ENCODE data around the gene CUL3.

Gene CUL3

DNA sequence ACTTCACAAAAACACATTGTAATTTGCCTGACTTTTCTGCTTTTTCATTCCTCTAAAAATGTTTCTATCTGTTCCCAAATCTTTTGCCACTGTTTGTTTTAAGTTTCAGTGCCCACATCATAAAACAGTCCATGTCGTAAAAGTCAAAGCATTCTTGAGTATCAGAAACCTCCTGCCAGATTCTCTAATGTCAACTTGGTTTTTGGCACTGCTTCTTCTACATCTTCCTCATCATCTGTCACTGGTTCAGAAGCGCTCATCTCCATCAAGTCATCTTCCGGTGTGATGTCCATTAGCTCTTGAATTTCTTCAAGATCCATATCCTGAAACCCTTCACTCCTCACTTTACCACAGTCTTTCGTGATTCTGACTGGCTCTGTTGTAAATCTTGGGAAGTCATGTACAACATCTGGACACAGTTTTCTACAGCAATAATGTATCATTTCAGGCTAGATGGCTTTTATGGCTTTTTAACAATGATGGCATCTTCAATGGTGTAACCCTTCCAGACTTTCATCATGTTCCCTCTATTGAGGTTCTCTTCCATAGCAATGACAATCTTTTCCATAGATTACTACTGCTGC is 19.6 kb downstream of the CUL3 start:
- Histone ChIP-seq H3K36me3 (ENCODE audit: control insufficient read depth in 1 of 2, insufficient read depth in 2 of 2, low read length in 2 of 2) (peaks cover 0 to 4% of the 10 kb centered on the region in 2 donors), H3K27me3 (ENCODE audit: control insufficient read depth in 1 of 2, insufficient read depth in 2 of 2, low read length in 2 of 2) (no peaks in the 10 kb centered on the region), H3K4me3 (ENCODE audit: low read depth in 1 of 2, low read length in 2 of 2) (no peak overlapping the region), H3K9me3 (ENCODE audit: control insufficient read depth in 1 of 2, low read length in 2 of 2) (no peaks in the 10 kb centered on the region), H3K4me1 (ENCODE audit: control insufficient read depth in 1 of 2, insufficient read depth in 2 of 2, low read length in 2 of 2) (peaks cover 3 to 42% of the 10 kb centered on the region in 2 donors), H3K27ac (ENCODE audit: low read depth, low read length) (no peak overlapping the region), H3K9ac (ENCODE audit: low read depth in 1 of 2, low read length in 2 of 2) (no peak overlapping the region)

- Histone ChIP-seq H3K4me3 (ENCODE audit: low read depth in 1 of 2, low read length in 2 of 2) (no peak overlapping the region), H3K27me3 (ENCODE audit: control insufficient read depth in 1 of 2, insufficient read depth in 2 of 2, low read length in 2 of 2) (no peaks in the 10 kb centered on the region), H3K9ac (ENCODE audit: low read depth in 1 of 2, low read length in 2 of 2) (no peak overlapping the region), H3K36me3 (ENCODE audit: control insufficient read depth in 1 of 2, insufficient read depth in 2 of 2, low read length in 2 of 2) (peaks cover 0 to 4% of the 10 kb centered on the region in 2 donors), H3K9me3 (ENCODE audit: control insufficient read depth in 1 of 2, low read length in 2 of 2) (no peaks in the 10 kb centered on the region), H3K27ac (ENCODE audit: low read depth, low read length) (no peak overlapping the region), H3K4me1 (ENCODE audit: control insufficient read depth in 1 of 2, insufficient read depth in 2 of 2, low read length in 2 of 2) (peaks cover under 1 to 30% of the 10 kb centered on the region in 2 donors)
Observed at GRCh38 chr2:224563537-224563936, 21.6 kb downstream of the CUL3 start.

GRCh38 chr2:224562831-224563230 is 22.3 kb downstream of the CUL3 start:
- peaks cover 0 to 24% of the 10 kb centered on the region in 2 donors for H3K4me1 ChIP-seq (ENCODE audit: control insufficient read depth in 1 of 2, insufficient read depth in 2 of 2, low read length in 2 of 2)
- H3K27me3 ChIP-seq (ENCODE audit: control insufficient read depth in 1 of 2, insufficient read depth in 2 of 2, low read length in 2 of 2) = no peaks in the 10 kb centered on the region
- H3K9ac ChIP-seq (ENCODE audit: low read depth in 1 of 2, low read length in 2 of 2) = no peak overlapping the region
- no peak overlapping the region for H3K27ac ChIP-seq (ENCODE audit: low read depth, low read length)
- no peak overlapping the region for H3K4me3 ChIP-seq (ENCODE audit: low read depth in 1 of 2, low read length in 2 of 2)
- peaks cover 0 to 4% of the 10 kb centered on the region in 2 donors for H3K36me3 ChIP-seq (ENCODE audit: control insufficient read depth in 1 of 2, insufficient read depth in 2 of 2, low read length in 2 of 2)
- no peaks in the 10 kb centered on the region for H3K9me3 ChIP-seq (ENCODE audit: control insufficient read depth in 1 of 2, low read length in 2 of 2)

DNA sequence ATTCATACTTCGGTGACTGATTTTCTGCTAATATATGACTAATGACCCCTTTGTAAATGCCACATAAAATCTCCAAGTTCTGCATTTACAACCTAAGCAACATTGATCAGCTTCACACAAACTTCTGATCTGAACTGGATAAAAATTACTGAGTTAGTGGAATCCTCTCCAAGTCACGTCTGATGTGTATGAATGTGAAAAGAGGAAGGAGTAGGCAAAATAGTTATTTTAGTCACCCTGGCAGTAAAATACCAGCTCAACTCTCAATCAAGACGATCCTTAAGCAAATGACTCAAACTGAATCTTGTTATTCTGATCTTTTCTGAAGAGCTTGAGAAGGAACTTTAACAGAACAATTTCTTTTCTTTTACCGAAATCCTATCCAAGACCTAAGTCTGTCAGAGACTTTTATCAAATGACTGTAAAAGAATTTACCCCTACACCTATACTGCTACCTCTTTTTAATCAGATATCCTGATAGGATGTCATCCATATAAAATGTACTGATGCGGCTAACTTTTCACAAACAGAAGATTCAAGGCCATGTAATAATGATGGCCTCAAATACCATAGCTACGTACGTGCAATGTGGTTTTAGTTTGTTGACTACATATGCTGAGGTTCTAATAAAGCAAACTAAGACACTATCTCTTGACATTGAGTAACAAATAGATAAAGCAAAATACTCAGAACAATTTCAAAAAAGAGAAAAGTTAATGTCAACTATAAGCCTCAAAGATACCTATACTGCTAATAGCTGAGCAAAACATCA is 23.7 kb downstream of the CUL3 start:
- peaks cover 0 to 4% of the 10 kb centered on the region in 2 donors for H3K36me3 ChIP-seq (ENCODE audit: control insufficient read depth in 1 of 2, insufficient read depth in 2 of 2, low read length in 2 of 2)
- H3K4me1 ChIP-seq (ENCODE audit: control insufficient read depth in 1 of 2, insufficient read depth in 2 of 2, low read length in 2 of 2) = peaks cover 0 to 22% of the 10 kb centered on the region in 2 donors
- no peak overlapping the region for H3K9ac ChIP-seq (ENCODE audit: low read depth in 1 of 2, low read length in 2 of 2)
- no peaks in the 10 kb centered on the region for H3K27me3 ChIP-seq (ENCODE audit: control insufficient read depth in 1 of 2, insufficient read depth in 2 of 2, low read length in 2 of 2)
- H3K4me3 ChIP-seq (ENCODE audit: low read depth in 1 of 2, low read length in 2 of 2) = no peak overlapping the region
- no peak overlapping the region for H3K27ac ChIP-seq (ENCODE audit: low read depth, low read length)
- no peaks in the 10 kb centered on the region for H3K9me3 ChIP-seq (ENCODE audit: control insufficient read depth in 1 of 2, low read length in 2 of 2)

GRCh38 chr2:224560549-224560948 is 24.6 kb downstream of the CUL3 start:
- Histone ChIP-seq H3K4me3 (ENCODE audit: low read depth in 1 of 2, low read length in 2 of 2) (no peak overlapping the region), H3K36me3 (ENCODE audit: control insufficient read depth in 1 of 2, insufficient read depth in 2 of 2, low read length in 2 of 2) (no peaks in the 10 kb centered on the region), H3K27me3 (ENCODE audit: control insufficient read depth in 1 of 2, insufficient read depth in 2 of 2, low read length in 2 of 2) (no peaks in the 10 kb centered on the region), H3K27ac (ENCODE audit: low read depth, low read length) (no peak overlapping the region), H3K9ac (ENCODE audit: low read depth in 1 of 2, low read length in 2 of 2) (no peak overlapping the region), H3K4me1 (ENCODE audit: control insufficient read depth in 1 of 2, insufficient read depth in 2 of 2, low read length in 2 of 2) (peaks cover 0 to 22% of the 10 kb centered on the region in 2 donors), H3K9me3 (ENCODE audit: control insufficient read depth in 1 of 2, low read length in 2 of 2) (no peaks in the 10 kb centered on the region)

- no peak overlapping the region for H3K4me3 ChIP-seq (ENCODE audit: low read depth in 1 of 2, low read length in 2 of 2)
- H3K27ac ChIP-seq (ENCODE audit: low read depth, low read length) = no peak overlapping the region
- no peaks in the 10 kb centered on the region for H3K27me3 ChIP-seq (ENCODE audit: control insufficient read depth in 1 of 2, insufficient read depth in 2 of 2, low read length in 2 of 2)
- no peaks in the 10 kb centered on the region for H3K36me3 ChIP-seq (ENCODE audit: control insufficient read depth in 1 of 2, insufficient read depth in 2 of 2, low read length in 2 of 2)
- H3K4me1 ChIP-seq (ENCODE audit: control insufficient read depth in 1 of 2, insufficient read depth in 2 of 2, low read length in 2 of 2) = peaks cover 0 to 14% of the 10 kb centered on the region in 2 donors
- no peaks in the 10 kb centered on the region for H3K9me3 ChIP-seq (ENCODE audit: control insufficient read depth in 1 of 2, low read length in 2 of 2)
- H3K9ac ChIP-seq (ENCODE audit: low read depth in 1 of 2, low read length in 2 of 2) = no peak overlapping the region
Observed at GRCh38 chr2:224557610-224558009, 27.6 kb downstream of the CUL3 start.

DNA sequence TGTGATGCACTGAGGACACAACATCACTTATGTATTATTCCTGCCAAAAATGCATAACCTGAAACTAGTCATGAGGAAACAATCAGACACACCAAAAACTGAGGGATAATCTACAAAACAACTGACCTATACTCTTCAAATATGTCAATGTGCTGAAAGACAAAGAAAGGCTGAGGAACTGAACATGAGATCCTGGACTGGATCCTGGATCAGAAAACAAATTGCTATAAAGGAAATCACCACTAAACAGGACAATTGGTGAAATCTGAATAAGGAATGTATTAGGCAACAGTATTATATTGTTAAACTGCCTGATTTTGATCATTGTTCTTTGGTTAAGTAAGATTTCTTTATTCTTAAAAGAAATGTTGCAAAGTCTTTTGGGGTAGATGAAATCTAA is 28.8 kb downstream of the CUL3 start:
- Histone ChIP-seq H3K27ac (ENCODE audit: low read depth, low read length) (no peak overlapping the region), H3K9me3 (ENCODE audit: control insufficient read depth in 1 of 2, low read length in 2 of 2) (no peaks in the 10 kb centered on the region), H3K36me3 (ENCODE audit: control insufficient read depth in 1 of 2, insufficient read depth in 2 of 2, low read length in 2 of 2) (no peaks in the 10 kb centered on the region)

DNA sequence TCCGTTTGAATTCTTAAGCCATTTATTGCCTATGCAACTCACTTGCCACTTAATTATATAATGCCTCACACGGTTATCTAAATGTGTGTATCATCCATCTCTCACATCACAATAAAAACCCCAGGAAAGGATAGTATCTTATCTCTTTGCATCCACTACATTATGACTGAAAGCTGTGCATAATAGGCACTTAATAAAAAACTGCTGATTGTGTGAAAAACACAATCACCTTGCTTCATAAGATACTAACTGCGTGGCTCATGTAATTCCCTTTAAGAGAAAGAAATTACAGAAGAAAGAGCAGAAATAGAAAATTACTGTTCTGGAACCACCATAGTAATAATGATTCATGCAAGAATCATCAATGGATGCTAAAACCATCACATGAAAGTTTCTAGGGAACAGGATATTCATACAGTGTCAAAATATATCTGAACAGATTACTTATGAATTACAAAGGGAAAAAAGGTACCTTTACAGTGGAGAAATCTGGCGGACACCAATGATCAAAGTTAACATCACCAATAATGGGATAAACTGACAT is 29.3 kb downstream of the CUL3 start:
- H3K9ac ChIP-seq (ENCODE audit: low read depth in 1 of 2, low read length in 2 of 2) = no peak overlapping the region
- no peak overlapping the region for H3K4me3 ChIP-seq (ENCODE audit: low read depth in 1 of 2, low read length in 2 of 2)
- peaks cover 0 to 5% of the 10 kb centered on the region in 2 donors for H3K4me1 ChIP-seq (ENCODE audit: control insufficient read depth in 1 of 2, insufficient read depth in 2 of 2, low read length in 2 of 2)
- H3K9me3 ChIP-seq (ENCODE audit: control insufficient read depth in 1 of 2, low read length in 2 of 2) = no peaks in the 10 kb centered on the region
- H3K27me3 ChIP-seq (ENCODE audit: control insufficient read depth in 1 of 2, insufficient read depth in 2 of 2, low read length in 2 of 2) = no peaks in the 10 kb centered on the region
- no peak overlapping the region for H3K27ac ChIP-seq (ENCODE audit: low read depth, low read length)
- no peaks in the 10 kb centered on the region for H3K36me3 ChIP-seq (ENCODE audit: control insufficient read depth in 1 of 2, insufficient read depth in 2 of 2, low read length in 2 of 2)

More for the DNA sequence above, 28.8 kb downstream of the CUL3 start:
- H3K4me1 ChIP-seq (ENCODE audit: control insufficient read depth in 1 of 2, insufficient read depth in 2 of 2, low read length in 2 of 2) = peaks cover 0 to 10% of the 10 kb centered on the region in 2 donors
- H3K4me3 ChIP-seq (ENCODE audit: low read depth in 1 of 2, low read length in 2 of 2) = no peak overlapping the region
- no peak overlapping the region for H3K9ac ChIP-seq (ENCODE audit: low read depth in 1 of 2, low read length in 2 of 2)
- H3K27me3 ChIP-seq (ENCODE audit: control insufficient read depth in 1 of 2, insufficient read depth in 2 of 2, low read length in 2 of 2) = no peaks in the 10 kb centered on the region

DNA sequence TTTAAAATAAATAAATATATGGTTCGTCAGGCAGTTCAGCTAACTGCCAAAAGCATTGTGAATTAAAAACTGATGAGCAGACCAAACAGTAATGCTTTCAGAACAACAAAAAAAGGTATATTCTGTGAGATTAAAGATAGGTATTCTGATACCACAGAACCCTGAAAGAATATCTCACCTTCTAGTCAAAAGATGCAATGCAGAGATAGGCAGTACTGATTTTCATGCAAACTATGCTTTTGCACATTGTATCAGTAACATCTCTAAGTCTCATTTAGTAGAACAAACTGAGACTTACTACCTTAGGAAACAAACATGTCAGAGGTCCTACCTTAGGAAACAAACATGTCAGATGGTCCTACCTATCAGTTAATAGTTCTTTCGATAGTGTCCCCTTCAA is 32.4 kb downstream of the CUL3 start:
- Histone ChIP-seq H3K9ac (ENCODE audit: low read depth in 1 of 2, low read length in 2 of 2) (no peak overlapping the region), H3K27ac (ENCODE audit: low read depth, low read length) (no peak overlapping the region), H3K9me3 (ENCODE audit: control insufficient read depth in 1 of 2, low read length in 2 of 2) (no peaks in the 10 kb centered on the region), H3K36me3 (ENCODE audit: control insufficient read depth in 1 of 2, insufficient read depth in 2 of 2, low read length in 2 of 2) (no peaks in the 10 kb centered on the region), H3K4me1 (ENCODE audit: control insufficient read depth in 1 of 2, insufficient read depth in 2 of 2, low read length in 2 of 2) (no peaks in the 10 kb centered on the region), H3K27me3 (ENCODE audit: control insufficient read depth in 1 of 2, insufficient read depth in 2 of 2, low read length in 2 of 2) (no peaks in the 10 kb centered on the region), H3K4me3 (ENCODE audit: low read depth in 1 of 2, low read length in 2 of 2) (no peak overlapping the region)

DNA sequence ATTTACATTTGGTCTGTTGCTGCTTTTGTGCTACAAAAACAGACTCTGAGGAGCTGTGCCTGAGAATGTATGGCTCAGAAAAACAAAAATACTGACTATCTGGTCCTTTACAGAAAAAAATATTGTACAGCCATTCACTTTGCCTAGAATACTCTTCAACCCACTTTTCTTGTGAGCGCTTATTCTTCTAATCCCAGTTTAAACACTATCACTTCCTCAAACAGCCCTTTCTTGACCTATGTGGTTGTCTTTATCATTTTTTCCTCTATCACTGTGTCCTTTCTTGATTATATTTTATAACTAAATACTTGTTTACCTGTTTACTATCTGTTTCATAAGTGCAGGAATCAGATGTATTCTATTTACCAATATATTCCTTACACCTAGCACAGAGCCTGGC is 33.5 kb downstream of the CUL3 start:
- Histone ChIP-seq H3K27me3 (ENCODE audit: control insufficient read depth in 1 of 2, insufficient read depth in 2 of 2, low read length in 2 of 2) (no peaks in the 10 kb centered on the region), H3K9me3 (ENCODE audit: control insufficient read depth in 1 of 2, low read length in 2 of 2) (no peaks in the 10 kb centered on the region), H3K4me1 (ENCODE audit: control insufficient read depth in 1 of 2, insufficient read depth in 2 of 2, low read length in 2 of 2) (no peaks in the 10 kb centered on the region), H3K4me3 (ENCODE audit: low read depth in 1 of 2, low read length in 2 of 2) (no peak overlapping the region), H3K27ac (ENCODE audit: low read depth, low read length) (no peak overlapping the region), H3K9ac (ENCODE audit: low read depth in 1 of 2, low read length in 2 of 2) (no peak overlapping the region), H3K36me3 (ENCODE audit: control insufficient read depth in 1 of 2, insufficient read depth in 2 of 2, low read length in 2 of 2) (no peaks in the 10 kb centered on the region)

Measured in duodenal mucosa (tissue), 2 donors.